Chondrocyte (in vitro differentiated cells): ENCODE results near the gene LMX1A. TPM values are rescaled to one million over a fixed set of nuclear protein-coding genes. Genes with fewer than 3 reads are reported as not detected.

Experiments
- DNase-seq: peaks from one replicate; pipeline ENCODE4 v3.0.0; 2021; ENCODE audit warnings: mixed read lengths, low spot score
- H3K27ac Mint-ChIP-seq: one replicate; pipeline ENCODE4 v1.8.0; 2021; ENCODE audit warnings: mild to moderate bottlenecking, moderate library complexity, mixed read lengths; ENCODE audit not compliant: unreplicated experiment
- H3K27me3 Mint-ChIP-seq: 2 replicates; pipeline ENCODE4 v1.8.0; 2021; ENCODE audit warnings: low read depth, mixed read lengths
- H3K36me3 Mint-ChIP-seq: 2 replicates; pipeline ENCODE4 v1.8.0; 2021; ENCODE audit warnings: low read depth, mixed read lengths
- H3K4me1 Mint-ChIP-seq: 2 replicates; pipeline ENCODE4 v1.8.0; 2021; ENCODE audit warnings: low read depth, mild to moderate bottlenecking, mixed read lengths
- H3K4me3 Mint-ChIP-seq: one replicate; pipeline ENCODE4 v1.8.0; 2021; ENCODE audit warnings: mild to moderate bottlenecking, moderate library complexity, mixed read lengths; ENCODE audit not compliant: unreplicated experiment
- H3K9me3 Mint-ChIP-seq: 2 replicates; pipeline ENCODE4 v1.8.0; 2021; ENCODE audit warnings: low read depth, mixed read lengths
- CTCF ChIP-seq: fragments of 200-600 bp; sonication (generic); IDR thresholded peaks from 2 replicates; pipeline ENCODE4 v1.5.0; 2021; ENCODE audit warnings: antibody characterized with exemption, mild to moderate bottlenecking, moderate library complexity
- total RNA-seq: library from RNA; stranded (reverse); gene quantifications from 3 replicates; pipeline ENCODE4 v1.2.1, GENCODE V29; 2021

LMX1A gene
- total RNA-seq, 1 donor from 2014 or later: not detected

GRCh38 chr1:165287329-165287728, 69.2 kb downstream of the LMX1A start:
- peaks cover 37% of the 10 kb centered on the region for H3K27me3 Mint-ChIP-seq
- no peak overlapping the region for H3K4me3 Mint-ChIP-seq
- no peaks in the 10 kb centered on the region for H3K36me3 Mint-ChIP-seq
- no peak for TF ChIP-seq CTCF
- no peak overlapping the region for H3K27ac Mint-ChIP-seq
- DNase-seq: no peak
- peaks cover 6% of the 10 kb centered on the region for H3K9me3 Mint-ChIP-seq
- no peaks in the 10 kb centered on the region for H3K4me1 Mint-ChIP-seq

GRCh38 chr1:165284454-165284853, 72.1 kb downstream of the LMX1A start:
- DNase-seq: no peak
- Mint-ChIP-seq H3K36me3 (no peaks in the 10 kb centered on the region), H3K27me3 (peaks cover 40% of the 10 kb centered on the region), H3K4me1 (no peaks in the 10 kb centered on the region), H3K27ac (no peak overlapping the region), H3K4me3 (no peak overlapping the region), H3K9me3 (no peaks in the 10 kb centered on the region)
- TF ChIP-seq CTCF: no peak

GRCh38 chr1:165281207-165281901, 75.2 kb downstream of the LMX1A start:
- Mint-ChIP-seq H3K4me3 (no peak overlapping the region), H3K9me3 (no peaks in the 10 kb centered on the region), H3K27me3 (peaks cover 33% of the 10 kb centered on the region), H3K27ac (no peak overlapping the region), H3K4me1 (no peaks in the 10 kb centered on the region), H3K36me3 (no peaks in the 10 kb centered on the region)
- no peak for DNase-seq
- TF ChIP-seq CTCF: no peak

- no peak for DNase-seq
- Mint-ChIP-seq H3K27ac (no peak overlapping the region), H3K36me3 (no peaks in the 10 kb centered on the region), H3K9me3 (no peaks in the 10 kb centered on the region), H3K27me3 (peaks cover 27% of the 10 kb centered on the region), H3K4me3 (no peak overlapping the region), H3K4me1 (no peaks in the 10 kb centered on the region)
- TF ChIP-seq CTCF: no peak
Observed at GRCh38 chr1:165279882-165280281, 76.6 kb downstream of the LMX1A start.

GRCh38 chr1:165276314-165276713, 80.2 kb downstream of the LMX1A start:
- Mint-ChIP-seq H3K36me3 (no peaks in the 10 kb centered on the region), H3K27ac (no peak overlapping the region), H3K27me3 (peaks cover 12% of the 10 kb centered on the region), H3K9me3 (no peaks in the 10 kb centered on the region), H3K4me3 (no peak overlapping the region), H3K4me1 (no peaks in the 10 kb centered on the region)
- no peak for TF ChIP-seq CTCF
- no peak for DNase-seq
